Nephron (organoid): ENCODE data around the gene PPP1R14C.
"Not testable (repeated sequence)": the region's sequence is repeated elsewhere in the genome, so short reads cannot be mapped to it uniquely, and the experiment has no call there.

ENCODE experiments used
- H3K27ac Mint-ChIP-seq, 3 experiments: 2 replicates each; pipeline ENCODE4 v1.8.0; 2020; ENCODE audit warnings: mixed read lengths in 3 of 3, mild to moderate bottlenecking in 2 of 3, moderate library complexity in 1 of 3
- H3K27me3 Mint-ChIP-seq: 2 replicates; pipeline ENCODE4 v1.8.0; 2021; ENCODE audit warnings: low read depth, mild to moderate bottlenecking, moderate library complexity, mixed read lengths
- H3K36me3 Mint-ChIP-seq: 2 replicates; pipeline ENCODE4 v1.8.0; 2020; ENCODE audit warnings: low read depth, mixed read lengths
- H3K4me1 Mint-ChIP-seq: 2 replicates; pipeline ENCODE4 v1.8.0; 2020; ENCODE audit warnings: mixed read lengths
- H3K4me3 Mint-ChIP-seq, 3 experiments: 2 replicates each; pipeline ENCODE4 v1.8.0; 2020; ENCODE audit warnings: mild to moderate bottlenecking in 3 of 3, mixed read lengths in 3 of 3, moderate library complexity in 2 of 3
- H3K9me3 Mint-ChIP-seq: 2 replicates; pipeline ENCODE4 v1.8.0; 2020; ENCODE audit warnings: mixed read lengths
- TF ChIP-seq, protein P1 (sequence below), 3 experiments: fragments of 200-600 bp; sonication (generic); IDR thresholded peaks; one replicate each; pipeline ENCODE4 v1.5.0; 2021; ENCODE audit warnings: antibody characterized with exemption in 3 of 3; ENCODE audit not compliant: unreplicated experiment in 3 of 3

The PPP1R14C gene

DNA sequence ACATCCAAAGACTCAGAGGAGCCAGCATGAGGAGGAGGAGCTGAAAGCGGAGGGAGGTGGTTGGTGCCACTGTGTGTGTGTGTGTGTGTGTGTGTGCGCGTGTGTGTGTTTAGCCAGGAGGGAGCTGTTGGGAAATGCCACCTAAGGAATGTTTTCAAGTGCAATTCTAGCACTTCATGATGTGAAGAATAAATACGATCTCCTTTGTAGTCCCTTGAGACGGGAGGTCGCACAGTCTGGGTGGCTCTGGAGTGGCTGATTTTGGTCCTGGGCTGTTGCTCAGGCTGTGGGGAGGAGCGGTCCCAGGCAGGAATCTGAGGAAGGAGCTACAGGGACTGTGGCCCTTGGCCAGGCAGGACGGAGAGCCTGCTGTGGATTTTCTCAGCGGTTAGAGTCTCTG lies 93.7 kb downstream of the PPP1R14C start:
- Mint-ChIP-seq H3K27ac (peak overlapping the region in 1 of 3 experiments; percentile 10), H3K27me3 (peaks cover 25% of the 10 kb centered on the region), H3K36me3 (peaks cover 22% of the 10 kb centered on the region), H3K9me3 (peaks cover 18% of the 10 kb centered on the region), H3K4me3 (no peak overlapping the region), H3K4me1 (peaks cover 8% of the 10 kb centered on the region)
- TF ChIP-seq, protein P1, sequence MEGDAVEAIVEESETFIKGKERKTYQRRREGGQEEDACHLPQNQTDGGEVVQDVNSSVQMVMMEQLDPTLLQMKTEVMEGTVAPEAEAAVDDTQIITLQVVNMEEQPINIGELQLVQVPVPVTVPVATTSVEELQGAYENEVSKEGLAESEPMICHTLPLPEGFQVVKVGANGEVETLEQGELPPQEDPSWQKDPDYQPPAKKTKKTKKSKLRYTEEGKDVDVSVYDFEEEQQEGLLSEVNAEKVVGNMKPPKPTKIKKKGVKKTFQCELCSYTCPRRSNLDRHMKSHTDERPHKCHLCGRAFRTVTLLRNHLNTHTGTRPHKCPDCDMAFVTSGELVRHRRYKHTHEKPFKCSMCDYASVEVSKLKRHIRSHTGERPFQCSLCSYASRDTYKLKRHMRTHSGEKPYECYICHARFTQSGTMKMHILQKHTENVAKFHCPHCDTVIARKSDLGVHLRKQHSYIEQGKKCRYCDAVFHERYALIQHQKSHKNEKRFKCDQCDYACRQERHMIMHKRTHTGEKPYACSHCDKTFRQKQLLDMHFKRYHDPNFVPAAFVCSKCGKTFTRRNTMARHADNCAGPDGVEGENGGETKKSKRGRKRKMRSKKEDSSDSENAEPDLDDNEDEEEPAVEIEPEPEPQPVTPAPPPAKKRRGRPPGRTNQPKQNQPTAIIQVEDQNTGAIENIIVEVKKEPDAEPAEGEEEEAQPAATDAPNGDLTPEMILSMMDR (IDR thresholded peaks at IDR 0.05; ENCODE audit: unreplicated experiment in 3 of 3) = no peak

GRCh38 chr6:150237626-150238025 lies 94.8 kb downstream of the PPP1R14C start:
- peaks cover 22% of the 10 kb centered on the region for H3K36me3 Mint-ChIP-seq
- peaks cover 18% of the 10 kb centered on the region for H3K9me3 Mint-ChIP-seq
- TF ChIP-seq, protein P1 (IDR thresholded peaks at IDR 0.05; ENCODE audit: unreplicated experiment in 3 of 3) = no peak
- peaks cover 30% of the 10 kb centered on the region for H3K27me3 Mint-ChIP-seq
- no peak overlapping the region for H3K4me3 Mint-ChIP-seq
- peaks cover 8% of the 10 kb centered on the region for H3K4me1 Mint-ChIP-seq
- peak overlapping the region in 1 of 3 experiments; percentile 64 for H3K27ac Mint-ChIP-seq

GRCh38 chr6:150238336-150238741 lies 95.5 kb downstream of the PPP1R14C start:
- TF ChIP-seq, protein P1 (IDR thresholded peaks at IDR 0.05; ENCODE audit: unreplicated experiment in 3 of 3) = no peak
- peaks cover 17% of the 10 kb centered on the region for H3K36me3 Mint-ChIP-seq
- H3K27ac Mint-ChIP-seq = peak overlapping the region in 2 of 3 experiments; percentile 16 to 64
- peaks cover 16% of the 10 kb centered on the region for H3K9me3 Mint-ChIP-seq
- H3K4me3 Mint-ChIP-seq = no peak overlapping the region
- peaks cover 8% of the 10 kb centered on the region for H3K4me1 Mint-ChIP-seq
- peaks cover 25% of the 10 kb centered on the region for H3K27me3 Mint-ChIP-seq

- Mint-ChIP-seq H3K36me3 (peaks cover 16% of the 10 kb centered on the region), H3K27ac (no peak overlapping the region), H3K27me3 (peaks cover 20% of the 10 kb centered on the region), H3K4me3 (no peak overlapping the region), H3K4me1 (peaks cover 8% of the 10 kb centered on the region), H3K9me3 (peaks cover 16% of the 10 kb centered on the region)
- TF ChIP-seq, protein P1 (IDR thresholded peaks at IDR 0.05; ENCODE audit: unreplicated experiment in 3 of 3) = no peak
Measured at GRCh38 chr6:150238846-150239407, 96.1 kb downstream of the PPP1R14C start.

- peaks cover 16% of the 10 kb centered on the region for H3K9me3 Mint-ChIP-seq
- H3K27me3 Mint-ChIP-seq, H3K27ac Mint-ChIP-seq, H3K4me1 Mint-ChIP-seq, H3K4me3 Mint-ChIP-seq: not testable (repeated sequence)
- peaks cover 13% of the 10 kb centered on the region for H3K36me3 Mint-ChIP-seq
Measured at GRCh38 chr6:150241756-150242155, 98.9 kb downstream of the PPP1R14C start.

DNA sequence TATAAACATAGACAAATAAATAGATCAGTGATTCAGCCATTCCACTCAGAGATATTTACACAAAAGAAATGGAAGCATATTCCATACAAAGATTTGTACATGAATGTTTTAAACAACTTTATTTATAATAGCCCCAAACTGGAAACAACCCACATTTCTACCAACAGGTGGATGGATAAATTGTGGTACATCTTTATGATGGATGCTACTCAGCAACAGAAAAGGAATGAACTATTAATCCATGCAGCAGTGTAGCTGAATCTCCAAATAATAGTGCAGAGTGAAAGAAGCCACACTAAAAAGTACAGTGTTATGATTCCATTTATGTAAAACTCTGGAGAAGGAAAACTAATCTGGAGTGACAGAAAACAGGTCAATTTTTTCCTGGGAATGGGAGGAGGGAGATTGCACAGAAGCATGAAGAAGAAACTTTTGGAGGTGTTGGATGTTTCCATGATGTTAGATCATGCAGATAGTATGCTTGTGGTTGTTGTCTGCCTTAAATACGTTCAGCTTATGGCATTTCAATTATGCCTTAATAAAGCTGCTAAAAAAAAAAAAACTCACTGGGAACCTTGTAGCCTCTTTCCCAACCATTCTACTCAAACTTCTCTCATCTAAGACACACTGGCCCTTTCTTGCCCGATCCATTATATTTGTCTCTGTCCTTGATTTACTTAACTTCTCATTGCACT lies 100.9 kb downstream of the PPP1R14C start:
- TF ChIP-seq, protein P1 (IDR thresholded peaks at IDR 0.05; ENCODE audit: unreplicated experiment in 3 of 3) = no peak
- no peak overlapping the region for H3K27ac Mint-ChIP-seq
- H3K4me3 Mint-ChIP-seq = no peak overlapping the region
- H3K36me3 Mint-ChIP-seq = peaks cover 23% of the 10 kb centered on the region
- H3K27me3 Mint-ChIP-seq = peaks cover 5% of the 10 kb centered on the region
- H3K9me3 Mint-ChIP-seq = peaks cover 15% of the 10 kb centered on the region
- H3K4me1 Mint-ChIP-seq = peaks cover 8% of the 10 kb centered on the region
